GM12874 (cell line): ENCODE measurements around the gene MTCP1.

Source experiments
- TF ChIP-seq, protein P1 (sequence below): IDR thresholded peaks from 2 replicates; pipeline ENCODE4 v1.5.1; 2011; ENCODE audit warnings: low read depth, mild to moderate bottlenecking, control low read depth, low read length, moderate library complexity; ENCODE audit not compliant: insufficient read depth

The MTCP1 gene, protein sequence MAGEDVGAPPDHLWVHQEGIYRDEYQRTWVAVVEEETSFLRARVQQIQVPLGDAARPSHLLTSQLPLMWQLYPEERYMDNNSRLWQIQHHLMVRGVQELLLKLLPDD

DNA sequence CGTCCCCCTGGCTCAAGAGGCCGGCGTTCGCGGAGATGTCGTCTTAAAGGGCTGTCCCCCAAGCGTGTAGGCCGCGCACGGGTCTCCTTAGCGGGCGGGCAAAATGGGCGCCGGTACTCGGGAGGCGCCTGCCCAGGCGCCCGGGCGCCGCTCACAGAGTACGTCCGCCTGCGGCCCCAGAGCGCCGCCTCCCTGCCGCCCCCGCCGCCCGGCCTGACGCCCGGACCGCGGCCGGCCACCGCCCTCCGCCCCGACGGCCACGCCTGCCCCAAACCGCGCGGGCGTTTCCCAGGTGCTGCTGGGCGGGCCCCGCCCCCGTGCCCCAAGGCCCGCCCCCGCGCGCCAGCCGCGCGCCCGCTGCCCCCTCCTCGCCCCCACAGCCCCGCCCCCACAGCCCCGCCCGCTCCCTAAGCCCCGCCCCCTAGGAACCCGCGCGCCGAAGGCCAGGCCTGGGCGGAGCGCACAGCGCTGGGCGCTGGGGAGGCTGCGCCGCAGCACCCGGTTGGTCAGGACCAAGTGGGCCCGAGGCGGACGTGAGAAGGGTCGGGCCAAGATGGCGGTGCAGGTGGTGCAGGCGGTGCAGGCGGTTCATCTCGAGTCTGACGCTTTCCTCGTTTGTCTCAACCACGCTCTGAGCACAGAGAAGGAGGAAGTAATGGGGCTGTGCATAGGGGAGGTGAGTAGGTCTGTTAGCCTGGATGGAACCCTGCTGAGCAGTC lies at the start of gene MTCP1, which contains the start of the genes BRCC3 and CMC4:
Gene MTCP1 (minus strand): TSS at position 162 of the 719 bp plus-strand sequence. CDS start 5,126 bp downstream, outside the sequence.
Gene BRCC3 (plus strand): TSS at position 534 of the 719 bp plus-strand sequence. CDS start 20 bp downstream, at position 554.
Gene CMC4 (minus strand): TSS at position 162 of the 719 bp plus-strand sequence. CDS start 7,113 bp downstream, outside the sequence.
- TF ChIP-seq, protein P1, sequence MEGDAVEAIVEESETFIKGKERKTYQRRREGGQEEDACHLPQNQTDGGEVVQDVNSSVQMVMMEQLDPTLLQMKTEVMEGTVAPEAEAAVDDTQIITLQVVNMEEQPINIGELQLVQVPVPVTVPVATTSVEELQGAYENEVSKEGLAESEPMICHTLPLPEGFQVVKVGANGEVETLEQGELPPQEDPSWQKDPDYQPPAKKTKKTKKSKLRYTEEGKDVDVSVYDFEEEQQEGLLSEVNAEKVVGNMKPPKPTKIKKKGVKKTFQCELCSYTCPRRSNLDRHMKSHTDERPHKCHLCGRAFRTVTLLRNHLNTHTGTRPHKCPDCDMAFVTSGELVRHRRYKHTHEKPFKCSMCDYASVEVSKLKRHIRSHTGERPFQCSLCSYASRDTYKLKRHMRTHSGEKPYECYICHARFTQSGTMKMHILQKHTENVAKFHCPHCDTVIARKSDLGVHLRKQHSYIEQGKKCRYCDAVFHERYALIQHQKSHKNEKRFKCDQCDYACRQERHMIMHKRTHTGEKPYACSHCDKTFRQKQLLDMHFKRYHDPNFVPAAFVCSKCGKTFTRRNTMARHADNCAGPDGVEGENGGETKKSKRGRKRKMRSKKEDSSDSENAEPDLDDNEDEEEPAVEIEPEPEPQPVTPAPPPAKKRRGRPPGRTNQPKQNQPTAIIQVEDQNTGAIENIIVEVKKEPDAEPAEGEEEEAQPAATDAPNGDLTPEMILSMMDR, result no peak

DNA sequence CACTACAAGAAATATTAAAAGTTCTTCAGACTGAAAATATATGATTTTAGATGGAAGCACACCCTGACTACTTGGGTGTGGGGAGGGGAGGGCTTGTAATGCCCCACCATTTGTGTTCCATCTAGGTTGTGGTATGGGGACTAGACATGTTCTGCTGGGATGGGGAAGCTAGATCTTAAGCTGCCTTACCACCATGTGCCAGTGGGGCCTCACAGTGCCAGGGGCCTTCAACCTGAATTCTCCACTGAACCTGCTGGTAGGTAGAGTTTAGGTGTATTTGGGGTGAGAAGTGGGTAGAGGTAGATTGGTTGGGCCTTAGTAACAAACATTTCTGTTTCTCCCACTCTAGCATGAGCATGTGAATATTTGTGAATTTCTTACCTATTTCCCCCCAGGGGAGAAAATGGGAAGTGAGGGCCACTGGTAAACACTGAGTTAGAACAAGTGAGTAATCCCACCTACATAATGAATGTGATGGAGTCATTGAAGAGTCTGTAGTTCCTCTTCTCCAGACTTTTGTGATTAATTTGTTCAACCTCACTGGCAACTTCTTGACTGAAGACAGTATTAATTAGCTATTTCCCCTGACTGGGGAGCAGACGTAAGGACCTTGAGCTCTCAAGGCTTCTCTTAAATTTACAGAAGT lies 44.4 kb upstream of the MTCP1 start:
- TF ChIP-seq, protein P1, result no peak

DNA sequence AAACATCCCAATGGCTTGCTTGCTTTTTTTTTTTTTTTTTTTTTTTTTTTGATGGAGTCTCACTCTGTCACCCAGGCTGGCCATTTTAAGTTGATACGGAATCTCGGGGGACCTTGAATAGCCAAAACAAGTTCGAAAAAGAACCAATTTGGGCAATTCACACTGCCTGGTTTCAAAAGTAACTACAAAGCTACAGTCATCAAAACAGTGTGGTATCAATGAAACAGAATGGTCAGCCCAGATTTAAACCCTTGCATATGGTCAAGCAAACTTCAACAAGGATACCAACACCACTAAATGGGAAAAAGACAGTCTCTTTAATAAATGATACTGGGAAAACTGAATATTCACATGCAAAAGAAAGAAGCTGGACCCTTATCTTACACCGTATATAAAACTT lies 42.2 kb upstream of the MTCP1 start:
- TF ChIP-seq, protein P1, result no peak

DNA sequence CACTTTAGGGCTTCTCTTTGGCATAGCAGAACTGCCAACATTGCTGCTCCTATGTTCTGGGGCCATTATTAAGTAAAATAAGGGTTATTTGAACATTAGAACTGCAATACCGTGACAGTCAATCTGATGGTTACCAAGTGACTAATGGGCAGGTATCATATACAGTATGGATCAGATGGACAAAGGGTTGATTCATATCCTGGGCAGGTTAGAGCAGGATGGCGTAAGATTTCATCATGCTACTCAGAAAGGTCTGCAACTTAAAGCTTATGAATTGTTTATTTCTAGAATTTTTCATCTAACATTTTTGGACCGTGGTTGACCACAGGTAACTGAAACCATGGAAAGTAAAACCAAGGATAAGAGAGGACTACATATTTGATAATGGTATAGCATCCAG lies 41.2 kb upstream of the MTCP1 start:
- TF ChIP-seq, protein P1, result no peak

DNA sequence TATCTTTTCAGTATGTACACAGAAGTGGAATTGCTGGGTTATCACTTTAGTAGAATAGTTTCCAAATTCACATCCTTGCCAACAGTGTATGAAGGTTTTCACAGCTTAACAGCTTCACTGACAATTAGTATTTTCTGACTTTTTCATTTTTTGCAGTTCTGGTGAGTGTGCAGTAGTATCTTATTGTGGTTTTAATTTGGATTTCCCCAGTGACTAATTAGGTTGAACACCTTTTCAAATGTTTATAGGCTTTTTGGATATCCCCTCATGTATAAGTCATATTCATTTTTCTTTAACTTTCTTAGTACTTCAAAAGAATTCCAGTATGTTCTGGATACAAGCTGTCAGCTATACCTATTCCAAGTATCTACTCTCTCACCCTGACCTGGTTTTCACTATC lies 37.5 kb upstream of the MTCP1 start:
- TF ChIP-seq, protein P1, result no peak

DNA sequence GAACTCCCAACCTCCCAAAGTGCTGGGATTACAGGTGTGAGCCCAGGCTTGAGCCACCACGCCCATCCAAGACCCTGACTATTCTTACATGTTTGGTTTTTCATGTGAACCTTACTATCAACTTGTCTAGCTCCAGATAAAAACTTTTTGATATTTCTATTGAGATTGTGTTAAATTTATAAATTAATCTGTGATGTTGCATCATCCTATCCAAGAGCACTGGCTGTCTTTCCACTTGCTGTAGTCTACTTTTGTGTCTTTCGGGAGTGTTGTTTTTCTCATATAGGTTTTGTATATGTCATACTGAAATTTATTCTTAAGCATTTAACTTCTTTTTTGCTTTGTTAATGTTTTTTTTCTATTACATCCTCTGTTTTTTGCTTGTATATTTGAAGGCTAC lies 35.0 kb upstream of the MTCP1 start:
- TF ChIP-seq, protein P1, result no peak

DNA sequence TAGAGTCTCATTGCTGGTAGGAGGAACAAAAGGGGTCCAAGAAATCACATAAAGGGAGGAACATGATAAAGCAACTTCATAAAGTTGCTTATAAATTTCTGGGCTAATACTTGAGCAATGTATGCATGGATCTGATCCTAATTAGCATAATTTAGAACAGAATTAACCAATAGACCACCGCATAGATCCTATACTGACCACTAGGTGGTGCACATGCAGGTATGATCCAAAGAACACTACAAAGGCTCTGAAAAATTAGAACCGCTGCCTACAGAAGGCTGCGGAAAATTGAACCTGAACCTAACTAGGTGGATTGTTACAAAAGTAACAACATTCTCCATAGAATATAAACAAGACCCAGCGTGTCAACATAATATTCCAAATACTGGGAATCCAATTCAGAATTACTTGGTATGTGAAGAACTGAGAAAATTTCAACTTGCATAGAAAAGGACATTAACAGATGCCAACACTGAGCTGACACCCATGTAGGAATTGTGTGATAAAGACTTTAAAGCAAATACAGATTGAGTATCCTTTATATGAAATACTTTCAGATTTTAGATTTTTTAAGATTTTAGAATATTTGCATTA lies 23.6 kb upstream of the MTCP1 start:
- TF ChIP-seq, protein P1, result peak; percentile 43; the same call in 1 of the 2 replicates
